Activated CD8-positive, alpha-beta memory T cell treated with anti-CD3 and anti-CD28 coated beads, Interleukin-2, amount 50 U/mL, for 1 hour (primary cell): Measurements from ENCODE around the gene MAP4K4.
"Not testable (repeated sequence)": the region's sequence is repeated elsewhere in the genome, so short reads cannot be mapped to it uniquely, and the experiment has no call there.

Experiments used
- DNase-seq: peaks from one replicate; pipeline ENCODE4 v3.0.0-alpha.2; 2020; ENCODE audit errors: extremely low read depth

MAP4K4 gene

GRCh38 chr2:101742547-101742946, 45.0 kb downstream of the MAP4K4 start:
- DNase-seq: no peak

GRCh38 chr2:101743288-101743687, 45.8 kb downstream of the MAP4K4 start:
- no peak for DNase-seq

GRCh38 chr2:101744832-101745231, 47.3 kb downstream of the MAP4K4 start:
- DNase-seq: no peak

- no peak for DNase-seq
These were observed 48.5 kb downstream of the MAP4K4 start for GRCh38 chr2:101745711-101746694.

- DNase-seq: no peak
These were observed 50.5 kb downstream of the MAP4K4 start for GRCh38 chr2:101748000-101748399.

GRCh38 chr2:101748462-101748861, 51.0 kb downstream of the MAP4K4 start:
- DNase-seq: not testable (repeated sequence)

- no peak for DNase-seq
These were observed 53.2 kb downstream of the MAP4K4 start for GRCh38 chr2:101750688-101751087.

- DNase-seq: no peak
These were observed 53.8 kb downstream of the MAP4K4 start for GRCh38 chr2:101751276-101751815.

GRCh38 chr2:101751875-101752619, 54.5 kb downstream of the MAP4K4 start:
- no peak for DNase-seq

GRCh38 chr2:101752716-101753616, 55.5 kb downstream of the MAP4K4 start:
- DNase-seq: no peak

- DNase-seq: no peak
These were observed 56.4 kb downstream of the MAP4K4 start for GRCh38 chr2:101753720-101754490.

GRCh38 chr2:101754618-101755017, 57.1 kb downstream of the MAP4K4 start:
- no peak for DNase-seq

GRCh38 chr2:101756266-101756665, 58.8 kb downstream of the MAP4K4 start:
- DNase-seq: no peak

- DNase-seq: no peak
These were observed 60.5 kb downstream of the MAP4K4 start for GRCh38 chr2:101758001-101758400.

GRCh38 chr2:101759162-101759561, 61.7 kb downstream of the MAP4K4 start:
- DNase-seq: no peak

GRCh38 chr2:101762451-101763171, 65.1 kb downstream of the MAP4K4 start:
- DNase-seq: no peak

- DNase-seq: no peak
These were observed 66.2 kb downstream of the MAP4K4 start for GRCh38 chr2:101763496-101764333.

GRCh38 chr2:101766337-101766736, 68.8 kb downstream of the MAP4K4 start:
- no peak for DNase-seq
